GM19240 (cell line): ENCODE results near the gene SBF2.

Experiments
- DNase-seq: peaks from one replicate; pipeline ENCODE4 v3.0.0; 2011; ENCODE audit warnings: low spot score; ENCODE audit not compliant: insufficient read length

Gene SBF2

GRCh38 chr11:10293423-10294289 is at the start of gene SBF2:
TSS of gene SBF2 (minus strand) at chr11:10294219. CDS start at chr11:10294069, 150 bp downstream.
- DNase-seq = no peak

GRCh38 chr11:10338287-10338686 is 44.3 kb upstream of the SBF2 start:
- DNase-seq = no peak

GRCh38 chr11:10333490-10333889 is 39.5 kb upstream of the SBF2 start:
- no peak for DNase-seq

GRCh38 chr11:10331548-10332289 is 37.7 kb upstream of the SBF2 start:
- DNase-seq = no peak

- DNase-seq = no peak
Observed at GRCh38 chr11:10329935-10330334, 35.9 kb upstream of the SBF2 start.

- DNase-seq = no peak
Observed at GRCh38 chr11:10329356-10329755, 35.3 kb upstream of the SBF2 start.

- DNase-seq = no peak
Observed at GRCh38 chr11:10328314-10329098, 34.5 kb upstream of the SBF2 start.

GRCh38 chr11:10327254-10327653 is 33.2 kb upstream of the SBF2 start:
- DNase-seq = no peak

GRCh38 chr11:10326012-10326964 is 32.3 kb upstream of the SBF2 start:
- no peak for DNase-seq

- no peak for DNase-seq
Observed at GRCh38 chr11:10325277-10326011, 31.4 kb upstream of the SBF2 start.

GRCh38 chr11:10324474-10324873 is 30.5 kb upstream of the SBF2 start:
- no peak for DNase-seq

GRCh38 chr11:10323793-10324170 is 29.8 kb upstream of the SBF2 start:
- DNase-seq = no peak

GRCh38 chr11:10322830-10323792 is 29.1 kb upstream of the SBF2 start:
- DNase-seq = no peak

- DNase-seq = no peak
Observed at GRCh38 chr11:10322401-10322800, 28.4 kb upstream of the SBF2 start.

- no peak for DNase-seq
Observed at GRCh38 chr11:10320736-10321465, 26.9 kb upstream of the SBF2 start.

GRCh38 chr11:10319702-10320558 is 25.9 kb upstream of the SBF2 start:
- DNase-seq = no peak

- DNase-seq = no peak
Observed at GRCh38 chr11:10318527-10318802, 24.4 kb upstream of the SBF2 start.
